HG02840 (cell line): ENCODE results near the gene COL4A6.
"Not testable (repeated sequence)": the region's sequence is repeated elsewhere in the genome, so short reads cannot be mapped to it uniquely, and the experiment has no call there.

Source experiments
- ATAC-seq: cut with Tn5 transposase; IDR thresholded peaks from one replicate; pipeline ENCODE4 v1.9.1; 2021; ENCODE audit warnings: mild to moderate bottlenecking, moderate library complexity, moderate number of reproducible peaks; ENCODE audit not compliant: unreplicated experiment, low FRiP score

Gene COL4A6

GRCh38 chrX:108412783-108413182 lies 25.4 kb downstream of the COL4A6 start:
- ATAC-seq, result no peak

DNA sequence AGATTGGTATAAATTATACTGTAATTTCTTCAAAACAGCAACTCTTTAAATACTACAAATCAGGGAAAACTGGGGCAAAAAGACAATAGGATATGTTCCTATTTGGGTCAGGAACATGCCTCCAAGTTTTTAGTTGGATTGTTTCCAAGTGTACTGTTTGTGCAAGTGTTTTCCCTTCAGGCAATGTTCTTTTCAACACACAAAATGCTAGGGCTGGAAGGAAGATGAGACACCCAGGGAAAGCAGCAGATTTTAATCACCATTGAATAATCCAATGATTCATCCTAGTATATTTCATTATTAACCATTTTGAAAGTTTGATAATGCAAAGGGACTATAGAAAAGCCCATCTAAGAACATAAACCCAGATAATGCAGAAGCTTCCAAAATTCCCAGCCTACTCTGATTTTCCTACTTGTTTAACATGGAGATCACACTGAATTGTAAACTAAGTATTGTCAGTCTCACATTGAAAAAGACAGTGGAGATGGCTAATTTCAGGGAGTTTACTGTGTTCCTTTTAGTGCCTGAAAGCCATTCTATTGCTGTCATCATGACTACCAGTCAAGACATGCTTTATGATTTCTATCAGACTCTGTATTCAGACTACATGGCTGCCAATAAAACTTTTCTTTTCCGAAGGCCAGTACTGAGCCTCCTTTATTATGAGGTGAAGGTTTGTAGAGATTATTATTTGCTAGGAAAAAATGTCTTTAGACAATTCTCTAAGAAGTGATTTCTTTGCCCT lies 38.6 kb downstream of the COL4A6 start:
- no peak for ATAC-seq

DNA sequence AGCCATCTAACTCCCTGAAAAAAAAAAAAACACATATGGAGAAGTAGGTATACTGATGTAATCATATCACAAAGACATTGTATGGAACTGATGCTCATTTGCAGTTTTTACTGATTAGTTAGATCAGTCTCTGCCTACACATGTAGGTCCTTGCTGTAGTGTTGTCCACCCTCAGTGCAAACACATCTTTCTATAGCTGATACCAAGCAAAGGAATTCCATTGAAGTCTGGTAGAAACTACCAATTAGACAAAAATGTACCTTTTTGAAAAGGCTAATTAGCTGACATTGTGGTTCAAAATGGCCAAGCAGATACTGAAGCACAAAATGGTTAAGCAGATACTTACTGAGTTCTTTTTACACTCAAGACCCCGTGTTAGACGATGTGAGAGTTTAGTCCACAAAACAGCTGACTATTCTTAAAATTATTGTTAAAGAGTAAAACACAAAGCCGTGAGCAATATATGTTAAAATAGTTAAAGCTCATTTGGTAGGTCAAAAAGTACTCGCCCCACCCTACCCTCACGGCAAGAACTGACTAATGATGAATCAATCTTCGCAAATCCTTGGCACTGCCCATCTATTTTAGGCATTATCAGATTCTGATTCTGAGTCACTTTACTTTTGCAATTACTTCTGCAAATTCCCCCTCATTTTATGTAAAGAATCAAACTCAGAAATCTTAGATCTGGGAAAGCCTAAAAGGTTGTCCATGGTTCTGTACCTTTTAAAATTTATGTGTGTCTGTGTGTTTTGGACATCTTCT lies 40.4 kb downstream of the COL4A6 start:
- ATAC-seq, result no peak

- no peak for ATAC-seq
Observed at GRCh38 chrX:108396986-108397385, 41.2 kb downstream of the COL4A6 start.

DNA sequence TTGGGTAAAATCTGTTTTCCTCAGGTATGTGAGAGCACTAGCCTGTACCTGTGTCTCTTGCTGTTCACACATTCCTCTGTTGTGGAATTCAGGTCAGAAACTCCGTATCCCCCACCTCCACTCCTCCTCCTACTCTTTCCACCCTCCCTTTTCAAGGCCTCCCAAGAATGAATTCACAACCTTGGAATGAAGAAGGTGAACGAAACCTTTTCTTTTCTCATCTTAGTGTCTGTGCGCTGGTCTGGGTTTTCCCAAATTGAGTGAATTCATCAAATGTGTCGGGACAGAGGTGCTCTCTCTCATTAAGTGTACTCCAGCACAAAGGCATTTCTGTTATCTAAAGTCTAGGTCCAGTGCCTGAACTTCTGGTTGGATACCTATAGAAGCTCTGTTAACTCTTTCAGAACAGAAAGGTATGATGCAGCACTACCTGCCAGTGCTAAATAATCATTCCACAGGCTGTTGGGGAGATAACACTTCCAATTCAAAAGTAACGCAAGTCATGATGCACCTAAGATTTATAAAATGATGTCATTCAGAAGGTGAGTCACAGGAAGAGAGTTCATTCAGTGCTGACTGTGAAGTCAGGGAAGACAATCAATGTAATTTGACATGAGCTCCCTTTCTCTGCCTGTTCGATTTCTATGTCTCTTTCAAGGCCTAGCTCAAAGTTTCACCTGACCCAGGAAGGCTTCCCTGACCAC lies 41.9 kb downstream of the COL4A6 start:
- no peak for ATAC-seq

- not testable (repeated sequence) for ATAC-seq
Observed at GRCh38 chrX:108390976-108391717, 47.1 kb downstream of the COL4A6 start.

DNA sequence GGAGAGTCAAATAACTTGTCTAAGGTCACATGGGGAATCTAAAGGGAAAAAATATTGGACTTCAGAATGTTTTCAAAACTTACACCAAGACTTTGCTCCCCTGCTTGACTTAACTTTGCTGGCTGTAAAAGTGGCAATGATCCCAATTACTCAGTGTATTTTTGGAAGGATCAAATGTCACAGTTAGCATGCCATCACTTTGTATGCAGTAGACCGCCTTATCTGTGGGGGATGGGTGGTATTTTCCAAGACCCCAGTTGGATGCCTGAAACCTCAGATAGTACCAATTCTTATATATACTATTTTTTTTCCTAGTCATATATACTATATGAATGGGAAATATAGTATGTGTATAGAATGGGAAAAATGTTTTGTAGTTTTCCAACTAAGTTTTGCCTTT lies 53.4 kb downstream of the COL4A6 start:
- no peak for ATAC-seq

GRCh38 chrX:108380222-108380621 lies 58.0 kb downstream of the COL4A6 start:
- ATAC-seq, result no peak

DNA sequence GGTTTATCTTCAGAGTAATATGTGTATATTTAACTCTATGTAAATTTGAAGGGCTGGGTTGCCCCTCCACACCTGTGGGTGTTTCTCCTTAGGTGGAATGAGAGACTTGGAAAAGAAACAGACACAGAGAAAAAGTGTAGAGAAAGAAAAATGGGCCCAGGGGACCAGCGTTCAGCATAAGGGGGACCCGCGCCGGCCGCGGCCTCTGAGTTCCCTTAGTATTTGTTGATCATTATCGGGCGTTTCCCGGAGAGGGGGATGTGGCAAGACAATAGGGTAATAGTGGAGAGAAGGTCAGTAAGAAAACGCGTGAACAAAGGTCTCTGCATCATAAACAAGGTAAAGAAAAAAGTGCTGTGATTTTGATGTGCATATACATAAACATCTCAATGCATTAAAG lies 61.4 kb downstream of the COL4A6 start:
- not testable (repeated sequence) for ATAC-seq

DNA sequence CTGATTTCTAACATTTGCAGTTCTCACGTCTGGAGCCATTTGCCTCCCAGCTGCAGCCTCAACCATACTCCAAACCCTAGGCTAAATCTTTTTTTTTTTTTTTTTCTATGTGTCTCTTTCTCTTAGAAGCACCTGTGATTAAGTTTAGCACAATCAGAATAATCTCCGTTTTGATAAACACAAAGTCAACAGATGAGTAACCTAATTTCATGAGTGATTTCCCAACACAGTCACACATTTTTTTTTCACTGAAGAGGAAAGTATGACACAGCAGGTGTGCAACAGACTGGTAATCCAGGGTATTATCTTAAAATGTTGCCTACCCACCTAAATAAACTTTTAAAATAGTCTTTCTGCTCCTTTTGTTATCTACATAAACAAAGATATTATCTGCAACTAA lies 62.6 kb downstream of the COL4A6 start:
- not testable (repeated sequence) for ATAC-seq

GRCh38 chrX:108366644-108367406 lies 71.4 kb downstream of the COL4A6 start:
- ATAC-seq, result no peak

DNA sequence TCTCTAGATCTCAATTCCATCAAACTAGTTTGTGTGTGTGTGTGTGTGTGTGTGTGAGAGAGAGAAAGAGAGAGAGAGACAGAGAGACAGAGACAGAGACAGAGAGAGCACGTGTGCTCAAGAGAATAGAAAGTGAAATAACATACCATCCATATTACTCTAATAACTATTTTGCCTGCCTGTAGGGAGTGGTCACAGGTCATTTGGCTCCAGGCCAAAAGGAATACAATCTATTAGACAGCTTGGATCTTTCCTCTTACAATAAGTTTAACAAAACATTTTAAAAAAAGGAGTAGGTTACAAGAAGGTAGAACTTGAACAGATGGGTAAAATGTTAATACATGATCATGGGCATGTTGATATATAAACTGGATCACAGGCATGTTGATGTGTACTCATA lies 76.2 kb downstream of the COL4A6 start:
- no peak for ATAC-seq

- ATAC-seq, result no peak
Observed at GRCh38 chrX:108361316-108361715, 76.9 kb downstream of the COL4A6 start.

DNA sequence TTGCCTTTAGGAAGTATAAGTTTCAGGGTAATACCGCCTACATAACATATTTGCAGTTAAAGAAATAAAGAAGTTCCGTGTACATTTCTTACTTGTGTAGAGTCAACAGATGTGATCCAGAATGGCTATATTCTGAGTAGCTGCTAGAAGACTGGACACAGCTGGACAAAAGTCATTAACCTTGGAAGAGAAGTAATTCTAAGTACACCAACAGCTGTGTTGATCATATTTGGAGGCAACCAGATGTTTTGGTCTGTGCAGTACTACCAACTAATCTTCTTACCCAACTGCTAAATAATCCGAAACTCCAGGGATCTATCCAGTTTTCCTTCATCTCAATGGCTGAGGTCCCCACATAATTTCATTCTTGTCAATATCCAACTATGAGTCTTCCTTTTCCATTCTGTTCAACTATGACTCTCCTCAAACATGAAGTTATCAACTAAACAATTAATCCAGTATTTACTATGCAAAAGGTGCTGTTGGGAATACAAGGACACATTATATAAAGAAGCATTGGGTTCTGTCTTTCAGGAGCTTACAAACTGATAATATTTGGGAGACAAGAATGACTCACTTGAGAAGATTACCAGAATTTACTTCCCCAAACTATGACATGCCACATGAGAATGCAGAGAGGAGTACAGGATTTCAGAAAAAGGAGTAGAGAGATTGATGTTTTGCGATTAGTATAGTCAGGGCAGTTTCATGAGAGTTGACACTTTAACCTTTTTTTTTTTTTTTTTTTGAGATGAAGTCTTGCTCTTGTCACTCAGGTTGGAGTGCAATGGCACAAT lies 78.2 kb downstream of the COL4A6 start:
- no peak for ATAC-seq

DNA sequence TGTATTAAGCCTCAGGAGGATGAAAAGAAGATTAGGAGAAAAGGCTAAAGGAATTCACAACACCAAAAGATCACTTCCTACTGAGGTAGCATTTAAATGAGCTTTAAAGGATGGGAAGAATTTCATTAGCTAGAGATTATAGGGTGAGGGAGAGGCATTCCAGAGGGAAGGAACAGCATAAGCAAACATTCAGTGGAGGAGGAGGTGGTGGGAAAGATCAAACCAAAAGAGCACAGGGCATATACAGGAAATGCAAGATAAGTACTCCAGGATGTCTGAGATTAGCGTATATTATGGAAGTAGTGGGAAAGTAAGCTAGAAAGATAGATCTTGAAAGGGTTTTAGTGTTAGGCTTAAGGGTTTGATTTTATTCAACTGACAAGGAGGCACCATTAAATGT lies 84.8 kb downstream of the COL4A6 start:
- ATAC-seq, result no peak

- ATAC-seq, result no peak
Observed at GRCh38 chrX:108349210-108349609, 89.0 kb downstream of the COL4A6 start.

DNA sequence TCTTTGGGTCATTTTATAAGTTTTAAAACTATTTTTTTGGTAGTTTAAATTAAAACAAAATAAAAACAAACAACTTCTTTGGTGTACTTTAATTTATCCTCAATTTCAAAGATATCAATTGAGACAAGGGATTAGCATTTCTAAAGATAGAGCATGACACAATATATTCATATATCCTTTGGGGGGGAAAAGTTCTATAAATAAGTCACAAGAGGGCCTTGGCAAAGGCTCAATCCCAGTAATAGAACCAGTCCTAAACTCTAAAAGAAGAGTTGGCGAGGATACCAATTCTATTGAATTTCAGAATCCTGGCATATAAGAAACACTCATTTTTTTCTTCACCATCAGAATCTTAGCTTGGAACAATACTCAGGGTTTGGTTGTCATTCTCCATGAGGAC lies 89.7 kb downstream of the COL4A6 start:
- ATAC-seq, result no peak

- no peak for ATAC-seq
Observed at GRCh38 chrX:108347800-108348199, 90.4 kb downstream of the COL4A6 start.

DNA sequence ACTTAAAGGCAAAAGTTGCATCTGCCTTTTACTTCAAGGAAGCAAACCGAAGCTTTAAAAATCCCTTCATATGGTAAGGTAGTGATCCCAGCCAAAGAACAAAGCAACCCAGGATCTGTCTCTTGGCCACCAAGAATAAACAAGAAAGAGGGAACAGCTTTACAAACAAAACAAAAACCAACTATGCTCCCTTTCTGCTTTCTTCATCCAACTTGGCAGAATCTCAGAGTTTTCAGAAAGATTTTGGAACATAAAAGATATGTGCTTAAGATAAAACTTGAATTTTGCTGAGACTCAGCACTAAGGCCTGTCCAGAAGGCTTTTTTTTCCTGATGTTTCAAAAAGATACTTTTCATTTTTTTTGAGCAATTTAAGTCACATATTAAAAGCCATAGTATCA lies 94.0 kb downstream of the COL4A6 start:
- no peak for ATAC-seq
